Thoracic aorta (tissue), 2 donors: ENCODE measurements around the gene OXCT1. TPM values are rescaled to one million over a fixed set of nuclear protein-coding genes. Genes with fewer than 3 reads are reported as not detected.

Experiments
- ATAC-seq: fragments of 150-250 bp; one replicate; pipeline ENCODE4 v1.8.0; 2017; ENCODE audit warnings: low read depth; ENCODE audit not compliant: insufficient number of reproducible peaks, low FRiP score
- DNase-seq: peaks from one replicate; pipeline ENCODE4 v3.0.0-alpha.2; 2020; ENCODE audit warnings: low spot score
- H3K27ac ChIP-seq, 2 donors: fragments of 200-600 bp; sonication (generic); 1 replicate in 1 of 2; 2 replicates in 1 of 2; pipeline ENCODE4 v1.5.1; 2016; ENCODE audit warnings: mild to moderate bottlenecking in 2 of 2, moderate library complexity in 2 of 2
- H3K27me3 ChIP-seq: fragments of 200-600 bp; sonication (generic); replicated peaks from 2 replicates; pipeline ENCODE4 v1.6.0; 2016; ENCODE audit warnings: mild to moderate bottlenecking; ENCODE audit not compliant: insufficient read depth
- H3K36me3 ChIP-seq: fragments of 200-600 bp; sonication (generic); one replicate; pipeline ENCODE4 v1.5.1; 2016
- H3K4me1 ChIP-seq, 2 donors: fragments of 200-600 bp; sonication (generic); 1 replicate in 1 of 2; 2 replicates in 1 of 2; pipeline versions ENCODE4 v1.5.1 to v1.6.0; 2016; ENCODE audit warnings: low read depth in 2 of 2, mild to moderate bottlenecking in 1 of 2; ENCODE audit not compliant: control insufficient read depth in 1 of 2
- H3K4me3 ChIP-seq: fragments of 200-600 bp; sonication (generic); 2 replicates; pipeline ENCODE4 v1.5.1; 2016; ENCODE audit warnings: mild to moderate bottlenecking
- H3K9me3 ChIP-seq: fragments of 200-600 bp; sonication (generic); 2 replicates; pipeline ENCODE4 v1.5.1; 2016
- total RNA-seq, 2 donors: library from RNA; depleted of rRNA; stranded (reverse); fragments of >200 nt; gene quantifications; one replicate each; pipeline versions ENCODE4 v1.1.0 to v1.2.3, GENCODE V29; 2016
- TF ChIP-seq, protein P1 (sequence below): fragments of 200-600 bp; sonication (generic); IDR thresholded peaks from one replicate; pipeline ENCODE4 v1.5.1; 2019; ENCODE audit warnings: antibody characterized with exemption

The OXCT1 gene
- total RNA-seq, 2 donors from 2014 or later, result 19.6 to 30.6 TPM

GRCh38 chr5:41812156-41812555 is 58.1 kb downstream of the OXCT1 start:
- ATAC-seq, result no peak
- H3K9me3 ChIP-seq, result no peaks in the 10 kb centered on the region
- TF ChIP-seq, protein P1, sequence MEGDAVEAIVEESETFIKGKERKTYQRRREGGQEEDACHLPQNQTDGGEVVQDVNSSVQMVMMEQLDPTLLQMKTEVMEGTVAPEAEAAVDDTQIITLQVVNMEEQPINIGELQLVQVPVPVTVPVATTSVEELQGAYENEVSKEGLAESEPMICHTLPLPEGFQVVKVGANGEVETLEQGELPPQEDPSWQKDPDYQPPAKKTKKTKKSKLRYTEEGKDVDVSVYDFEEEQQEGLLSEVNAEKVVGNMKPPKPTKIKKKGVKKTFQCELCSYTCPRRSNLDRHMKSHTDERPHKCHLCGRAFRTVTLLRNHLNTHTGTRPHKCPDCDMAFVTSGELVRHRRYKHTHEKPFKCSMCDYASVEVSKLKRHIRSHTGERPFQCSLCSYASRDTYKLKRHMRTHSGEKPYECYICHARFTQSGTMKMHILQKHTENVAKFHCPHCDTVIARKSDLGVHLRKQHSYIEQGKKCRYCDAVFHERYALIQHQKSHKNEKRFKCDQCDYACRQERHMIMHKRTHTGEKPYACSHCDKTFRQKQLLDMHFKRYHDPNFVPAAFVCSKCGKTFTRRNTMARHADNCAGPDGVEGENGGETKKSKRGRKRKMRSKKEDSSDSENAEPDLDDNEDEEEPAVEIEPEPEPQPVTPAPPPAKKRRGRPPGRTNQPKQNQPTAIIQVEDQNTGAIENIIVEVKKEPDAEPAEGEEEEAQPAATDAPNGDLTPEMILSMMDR, result no peak
- no peak overlapping the region for H3K4me3 ChIP-seq
- H3K4me1 ChIP-seq, result peaks cover 10 to 61% of the 10 kb centered on the region in 2 donors
- no peaks in the 10 kb centered on the region for H3K27me3 ChIP-seq
- DNase-seq, result no peak
- H3K27ac ChIP-seq, result no peak overlapping the region
- no peaks in the 10 kb centered on the region for H3K36me3 ChIP-seq

DNA sequence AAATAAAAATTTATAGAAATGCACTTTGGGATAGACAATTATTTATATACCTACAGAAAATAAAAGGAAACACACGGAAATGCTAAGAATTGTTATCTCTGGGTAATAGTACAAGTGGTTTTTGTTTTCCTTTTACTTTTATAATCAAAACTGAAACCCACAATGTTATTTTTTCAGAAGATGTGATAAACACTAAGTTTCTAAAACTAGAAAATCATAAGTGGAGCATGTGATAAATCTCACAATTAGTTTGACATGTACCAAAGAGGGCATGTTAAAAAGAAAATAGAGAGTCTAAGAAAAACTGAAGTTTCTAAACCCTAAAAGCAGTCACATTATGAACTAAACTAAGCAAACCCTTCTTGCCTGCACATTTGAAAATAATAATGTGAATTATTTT is 61.1 kb downstream of the OXCT1 start:
- no peaks in the 10 kb centered on the region for H3K9me3 ChIP-seq
- H3K4me1 ChIP-seq, result peaks cover 7 to 39% of the 10 kb centered on the region in 2 donors
- no peaks in the 10 kb centered on the region for H3K36me3 ChIP-seq
- DNase-seq (no peak), ATAC-seq (no peak)
- H3K27ac ChIP-seq, result no peak overlapping the region
- TF ChIP-seq, protein P1, result no peak
- no peaks in the 10 kb centered on the region for H3K27me3 ChIP-seq
- no peak overlapping the region for H3K4me3 ChIP-seq

DNA sequence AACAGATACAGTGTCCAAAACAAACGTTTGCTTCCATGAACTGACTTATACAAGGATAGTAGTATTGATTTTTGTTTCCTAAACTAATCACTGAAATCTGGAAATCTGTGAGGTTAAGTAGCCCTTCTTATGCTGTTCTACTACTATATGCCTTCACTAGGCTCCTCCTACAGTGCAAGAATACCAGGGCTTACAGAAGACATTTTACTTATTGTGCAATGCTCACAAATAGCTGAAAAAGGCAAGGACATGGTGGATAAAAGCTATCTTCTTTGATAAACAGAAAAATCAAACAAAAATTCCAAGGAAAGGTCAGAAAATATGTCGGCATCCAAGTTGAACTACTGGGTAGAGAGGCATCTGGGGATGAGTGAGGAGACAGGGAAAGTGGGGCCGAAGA is 61.9 kb downstream of the OXCT1 start:
- Histone ChIP-seq H3K27me3 (no peaks in the 10 kb centered on the region), H3K36me3 (no peaks in the 10 kb centered on the region), H3K4me1 (peaks cover 7 to 39% of the 10 kb centered on the region in 2 donors), H3K27ac (no peak overlapping the region), H3K9me3 (no peaks in the 10 kb centered on the region), H3K4me3 (no peak overlapping the region)
- ATAC-seq, result no peak
- TF ChIP-seq, protein P1, result no peak
- DNase-seq, result no peak

DNA sequence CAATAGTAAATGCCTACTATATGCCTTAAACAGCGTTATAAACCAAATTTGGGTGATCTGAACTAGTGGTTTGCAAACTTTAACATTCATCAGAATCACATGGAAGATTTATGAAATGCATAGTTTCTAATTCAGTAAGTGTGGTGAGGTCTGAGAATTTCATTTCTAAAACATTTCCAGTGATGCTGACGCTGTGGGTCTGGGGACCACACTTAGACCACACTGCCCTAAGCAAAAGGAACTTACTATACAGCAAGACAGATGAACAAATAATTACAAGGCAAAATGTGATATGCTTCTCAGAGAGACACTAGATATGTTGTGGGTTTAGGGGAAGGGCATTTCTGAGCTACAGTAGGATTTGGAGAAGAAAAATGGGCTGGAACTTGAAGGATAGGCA is 72.6 kb downstream of the OXCT1 start:
- no peak for ATAC-seq
- peaks cover 18 to 34% of the 10 kb centered on the region in 2 donors for H3K4me1 ChIP-seq
- TF ChIP-seq, protein P1, result no peak

GRCh38 chr5:41796061-41796460 is 74.2 kb downstream of the OXCT1 start:
- H3K27me3 ChIP-seq, result no peaks in the 10 kb centered on the region
- ATAC-seq (no peak), DNase-seq (no peak)
- H3K36me3 ChIP-seq, result no peaks in the 10 kb centered on the region
- peaks cover 20 to 35% of the 10 kb centered on the region in 2 donors for H3K4me1 ChIP-seq
- H3K9me3 ChIP-seq, result no peaks in the 10 kb centered on the region
- H3K4me3 ChIP-seq, result no peak overlapping the region
- TF ChIP-seq, protein P1, result no peak
- peak overlapping the region in 1 of 2 donors; percentile 73 for H3K27ac ChIP-seq

More for the DNA sequence above, 72.6 kb downstream of the OXCT1 start:
- no peaks in the 10 kb centered on the region for H3K36me3 ChIP-seq
- H3K4me3 ChIP-seq, result no peak overlapping the region
- no peak overlapping the region for H3K27ac ChIP-seq
- H3K27me3 ChIP-seq, result no peaks in the 10 kb centered on the region
- no peak for DNase-seq
- no peaks in the 10 kb centered on the region for H3K9me3 ChIP-seq
